ENCODE results near the gene TIMP1. TPM values are rescaled to one million over a fixed set of nuclear protein-coding genes. Genes with fewer than 3 reads are reported as not detected.

TIMP1 gene
- total RNA-seq, 1 donor from 2014 or later: 6.7 TPM

- Mint-ChIP-seq H3K4me3 (no peak overlapping the region), H3K27me3 (no peaks in the 10 kb centered on the region), H3K27ac (no peak overlapping the region), H3K4me1 (peaks cover 20% of the 10 kb centered on the region), H3K9me3 (no peaks in the 10 kb centered on the region), H3K36me3 (ENCODE audit: low read depth) (peaks cover 36% of the 10 kb centered on the region)
- no peak for TF ChIP-seq CTCF (IDR thresholded peaks at IDR 0.05)
- ChIA-PET CTCF (no interaction called here), POLR2A (no interaction called here)
- DNase-seq (no peak), ATAC-seq (ENCODE audit: low read depth) (no peak)
- intact Hi-C loops (cut with micrococcal nuclease): loop anchor here (5.0 kb wide), 2 partner anchors 73 to 443 kb away; partner anchors contain the start of genes ARAF and UBA1
Measured at GRCh38 chrX:47634871-47635575, 52.8 kb downstream of the TIMP1 start.

Other genes with a start within 250 kb of the TIMP1 start
- 1.2 and 1.8 TPM in 2 replicates for gene ZNF157, start 211.9 kb upstream of the TIMP1 start, total RNA-seq
- 15.4 and 19.2 TPM in 2 replicates for gene ZNF41, start 99.2 kb upstream of the TIMP1 start, total RNA-seq
- gene ARAF, start 21.2 kb upstream of the TIMP1 start, total RNA-seq: 97.2 and 108 TPM in 2 replicates
- gene SYN1, start 37.4 kb downstream of the TIMP1 start, total RNA-seq: not detected in 2 replicates
- gene CFP, start 47.5 kb downstream of the TIMP1 start, total RNA-seq: 0.42 and 0.91 TPM in 2 replicates
- 26.5 and 31.8 TPM in 2 replicates for gene ELK1, start 68.1 kb downstream of the TIMP1 start, total RNA-seq
- gene UXT, start 76.7 kb downstream of the TIMP1 start, total RNA-seq: 184 and 201 TPM in 2 replicates

Measured in activated B cell treated with CpG ODN at 0.5 μM for 24 hours (primary cell).